HUES6 (cell line): Measurements from ENCODE around the gene GPR150.
"Not testable (repeated sequence)": the region's sequence is repeated elsewhere in the genome, so short reads cannot be mapped to it uniquely, and the experiment has no call there.

ENCODE experiments used
- H3K27ac ChIP-seq: 2 replicates; pipeline ENCODE4 v1.7.0; 2013; ENCODE audit warnings: low read depth, mild to moderate bottlenecking, low read length, inconsistent platforms
- H3K27me3 ChIP-seq: 2 replicates; pipeline ENCODE4 v1.6.1; 2013; ENCODE audit warnings: low read length; ENCODE audit not compliant: control insufficient read depth, insufficient read depth
- H3K36me3 ChIP-seq: 2 replicates; pipeline ENCODE4 v1.6.1; 2013; ENCODE audit warnings: low read length; ENCODE audit not compliant: control insufficient read depth, insufficient read depth
- H3K4me1 ChIP-seq: 2 replicates; pipeline ENCODE4 v1.6.1; 2013; ENCODE audit warnings: low read length; ENCODE audit not compliant: control insufficient read depth, insufficient read depth
- H3K4me3 ChIP-seq: 2 replicates; pipeline ENCODE4 v1.5.1; 2013; ENCODE audit warnings: low read depth, low read length
- H3K9ac ChIP-seq: one replicate; pipeline ENCODE4 v1.6.1; 2013; ENCODE audit warnings: mild to moderate bottlenecking, low read length
- H3K9me3 ChIP-seq: 2 replicates; pipeline ENCODE4 v1.6.1; 2013; ENCODE audit warnings: low read depth, low read length; ENCODE audit not compliant: control insufficient read depth, insufficient read depth

GPR150 gene

GRCh38 chr5:95634081-95634480 lies 14.2 kb downstream of the GPR150 start:
- H3K4me1 ChIP-seq: 0 out of 2 replicates have a peak, but pooled peaks cover 3% of the 10 kb centered on the region
- H3K4me3 ChIP-seq: no peak overlapping the region
- peaks cover 9% of the 10 kb centered on the region for H3K9me3 ChIP-seq
- no peaks in the 10 kb centered on the region for H3K27me3 ChIP-seq
- H3K36me3 ChIP-seq: no peaks in the 10 kb centered on the region
- no peak overlapping the region for H3K9ac ChIP-seq
- H3K27ac ChIP-seq: no peak overlapping the region

- no peaks in the 10 kb centered on the region for H3K27me3 ChIP-seq
Observed at GRCh38 chr5:95638632-95639031, 18.7 kb downstream of the GPR150 start.

GRCh38 chr5:95641741-95642220 lies 21.9 kb downstream of the GPR150 start:
- H3K4me3 ChIP-seq: no peak overlapping the region
- H3K9me3 ChIP-seq: no peaks in the 10 kb centered on the region
- no peaks in the 10 kb centered on the region for H3K36me3 ChIP-seq
- no peak overlapping the region for H3K27ac ChIP-seq
- no peaks in the 10 kb centered on the region for H3K4me1 ChIP-seq
- no peaks in the 10 kb centered on the region for H3K27me3 ChIP-seq
- no peak overlapping the region for H3K9ac ChIP-seq

More at GRCh38 chr5:95638632-95639031, 18.7 kb downstream of the GPR150 start:
- no peak overlapping the region for H3K27ac ChIP-seq
- H3K36me3 ChIP-seq: no peaks in the 10 kb centered on the region
- no peak overlapping the region for H3K4me3 ChIP-seq
- H3K4me1 ChIP-seq: no peaks in the 10 kb centered on the region
- H3K9me3 ChIP-seq: no peaks in the 10 kb centered on the region
- H3K9ac ChIP-seq: no peak overlapping the region

GRCh38 chr5:95643152-95643551 lies 23.3 kb downstream of the GPR150 start:
- no peaks in the 10 kb centered on the region for H3K27me3 ChIP-seq
- H3K27ac ChIP-seq: no peak overlapping the region
- H3K9ac ChIP-seq: no peak overlapping the region
- H3K9me3 ChIP-seq: no peaks in the 10 kb centered on the region
- no peak overlapping the region for H3K4me3 ChIP-seq
- H3K36me3 ChIP-seq: no peaks in the 10 kb centered on the region
- H3K4me1 ChIP-seq: no peaks in the 10 kb centered on the region

GRCh38 chr5:95644351-95645042 lies 24.6 kb downstream of the GPR150 start:
- Histone ChIP-seq H3K9me3 (no peaks in the 10 kb centered on the region), H3K4me3 (no peak overlapping the region), H3K36me3 (no peaks in the 10 kb centered on the region), H3K27me3 (no peaks in the 10 kb centered on the region), H3K27ac (no peak overlapping the region), H3K9ac (no peak overlapping the region), H3K4me1 (no peaks in the 10 kb centered on the region)

GRCh38 chr5:95646226-95646568 lies 26.3 kb downstream of the GPR150 start:
- not testable (repeated sequence) for H3K27me3 ChIP-seq, H3K4me1 ChIP-seq, H3K27ac ChIP-seq, H3K9ac ChIP-seq, H3K4me3 ChIP-seq, H3K9me3 ChIP-seq, H3K36me3 ChIP-seq

GRCh38 chr5:95646569-95647431 lies 26.9 kb downstream of the GPR150 start, which contains the start of gene RFESD:
Gene RFESD, plus strand, starts transcription at chr5:95646777. Its CDS starts 5,495 bp downstream, at chr5:95652272.
- H3K36me3 ChIP-seq: no peaks in the 10 kb centered on the region
- peak within 1 kb of the TSS; percentile 14; the same call in 1 of the 2 replicates for H3K27ac ChIP-seq
- peak within 1 kb of the TSS; percentile 61 for H3K4me3 ChIP-seq
- H3K9me3 ChIP-seq: no peaks in the 10 kb centered on the region
- H3K9ac ChIP-seq: peak within 1 kb of the TSS; percentile 62
- no peaks in the 10 kb centered on the region for H3K4me1 ChIP-seq
- H3K27me3 ChIP-seq: no peaks in the 10 kb centered on the region

- Histone ChIP-seq H3K36me3 (no peaks in the 10 kb centered on the region), H3K9me3 (no peaks in the 10 kb centered on the region), H3K4me3 (no peak overlapping the region), H3K4me1 (no peaks in the 10 kb centered on the region), H3K27me3 (no peaks in the 10 kb centered on the region), H3K27ac (no peak overlapping the region), H3K9ac (no peak overlapping the region)
Observed at GRCh38 chr5:95647886-95648860, 28.3 kb downstream of the GPR150 start.

- Histone ChIP-seq H3K36me3 (no peaks in the 10 kb centered on the region), H3K9ac (no peak overlapping the region), H3K27ac (no peak overlapping the region), H3K4me3 (no peak overlapping the region), H3K9me3 (no peaks in the 10 kb centered on the region), H3K27me3 (no peaks in the 10 kb centered on the region), H3K4me1 (no peaks in the 10 kb centered on the region)
Observed at GRCh38 chr5:95649274-95649673, 29.4 kb downstream of the GPR150 start.

GRCh38 chr5:95649842-95650620 lies 30.1 kb downstream of the GPR150 start:
- no peaks in the 10 kb centered on the region for H3K4me1 ChIP-seq
- no peaks in the 10 kb centered on the region for H3K27me3 ChIP-seq
- H3K27ac ChIP-seq: no peak overlapping the region
- no peaks in the 10 kb centered on the region for H3K9me3 ChIP-seq
- H3K36me3 ChIP-seq: no peaks in the 10 kb centered on the region
- no peak overlapping the region for H3K9ac ChIP-seq
- H3K4me3 ChIP-seq: no peak overlapping the region
